UCSD-AML1 (cell line): ENCODE results near the gene SFXN5.
"Not testable (repeated sequence)": the region's sequence is repeated elsewhere in the genome, so short reads cannot be mapped to it uniquely, and the experiment has no call there.

Experiments used
- DNase-seq: peaks from one replicate; lab custom pipeline; 2025; ENCODE audit not compliant: unreplicated experiment; lab: John Stamatoyannopoulos, UW

SFXN5 gene

GRCh38 chr2:73078457-73079411 is 7.2 kb upstream of the SFXN5 start:
- DNase-seq, result no peak

GRCh38 chr2:73077424-73077795 is 5.9 kb upstream of the SFXN5 start:
- no peak for DNase-seq

- no peak for DNase-seq
These were observed 5.3 kb upstream of the SFXN5 start for GRCh38 chr2:73076701-73077423.

- DNase-seq, result no peak
These were observed 4.2 kb upstream of the SFXN5 start for GRCh38 chr2:73075477-73076373.

- no peak for DNase-seq
These were observed 2.9 kb upstream of the SFXN5 start for GRCh38 chr2:73074110-73075069.

- no peak for DNase-seq
These were observed 904 bp upstream of the SFXN5 start for GRCh38 chr2:73072416-73072815.

- no peak for DNase-seq
These were observed 550 bp upstream of the SFXN5 start for GRCh38 chr2:73072129-73072395.

GRCh38 chr2:73070643-73071359 is 711 bp downstream of the SFXN5 start:
- peak; percentile 58 for DNase-seq

GRCh38 chr2:73069855-73070642 is 1.5 kb downstream of the SFXN5 start:
- no peak for DNase-seq

GRCh38 chr2:73069041-73069854 is 2.3 kb downstream of the SFXN5 start:
- no peak for DNase-seq

GRCh38 chr2:73068147-73068546 is 3.4 kb downstream of the SFXN5 start:
- no peak for DNase-seq

GRCh38 chr2:73067043-73067442 is 4.5 kb downstream of the SFXN5 start:
- no peak for DNase-seq

- not testable (repeated sequence) for DNase-seq
These were observed 6.4 kb downstream of the SFXN5 start for GRCh38 chr2:73065070-73065469.

- DNase-seq, result no peak
These were observed 7.3 kb downstream of the SFXN5 start for GRCh38 chr2:73063909-73064875.

- no peak for DNase-seq
These were observed 8.0 kb downstream of the SFXN5 start for GRCh38 chr2:73063472-73063871.

GRCh38 chr2:73059106-73059505 is 12.4 kb downstream of the SFXN5 start:
- DNase-seq, result no peak

- DNase-seq, result no peak
These were observed 16.5 kb downstream of the SFXN5 start for GRCh38 chr2:73054980-73055379.
